HG03066 (cell line): ENCODE data around the gene FREM3.
"Not testable (repeated sequence)": the region's sequence is repeated elsewhere in the genome, so short reads cannot be mapped to it uniquely, and the experiment has no call there.

Experiments
- ATAC-seq: cut with Tn5 transposase; IDR thresholded peaks from one replicate; pipeline ENCODE4 v1.9.1; 2021; ENCODE audit warnings: low read depth; ENCODE audit not compliant: unreplicated experiment

Gene FREM3

DNA sequence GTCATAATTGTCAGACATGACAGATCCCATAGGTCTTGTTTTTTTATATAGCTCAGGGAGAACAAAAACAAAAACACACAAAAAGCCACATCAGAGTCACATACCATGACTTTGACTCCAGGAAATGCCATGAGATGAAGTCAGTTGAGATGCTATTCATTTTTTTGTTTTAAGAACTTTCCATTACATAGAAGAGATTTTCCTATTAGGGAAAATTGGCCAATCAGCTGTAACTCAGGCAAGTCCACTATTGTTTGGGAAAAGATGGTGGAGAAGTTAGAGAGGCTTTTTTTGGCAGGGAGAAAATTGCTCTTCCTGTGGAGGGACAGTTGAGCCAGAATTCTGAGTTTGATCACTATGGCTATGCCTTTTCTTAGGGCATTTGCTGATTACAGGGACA is 114.4 kb downstream of the FREM3 start:
- ATAC-seq: no peak

DNA sequence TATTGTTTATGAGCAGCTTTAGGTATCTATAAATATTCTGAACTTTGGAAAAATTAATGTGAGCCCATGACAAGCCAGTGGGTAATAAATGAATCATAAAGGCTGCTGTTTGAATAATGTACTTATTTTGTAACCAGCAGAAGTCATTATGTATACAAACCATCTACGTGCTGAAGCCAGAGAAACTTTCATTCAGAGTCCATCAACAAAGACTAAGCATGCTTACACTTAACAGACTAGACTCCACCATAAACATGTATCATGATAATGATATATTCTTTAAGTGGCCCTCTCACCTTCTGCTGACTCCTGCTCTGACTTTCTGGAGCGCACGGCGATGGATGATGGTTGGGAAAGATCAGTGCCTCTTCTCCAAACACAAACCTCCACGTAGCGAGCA is 114.9 kb downstream of the FREM3 start:
- ATAC-seq: no peak

DNA sequence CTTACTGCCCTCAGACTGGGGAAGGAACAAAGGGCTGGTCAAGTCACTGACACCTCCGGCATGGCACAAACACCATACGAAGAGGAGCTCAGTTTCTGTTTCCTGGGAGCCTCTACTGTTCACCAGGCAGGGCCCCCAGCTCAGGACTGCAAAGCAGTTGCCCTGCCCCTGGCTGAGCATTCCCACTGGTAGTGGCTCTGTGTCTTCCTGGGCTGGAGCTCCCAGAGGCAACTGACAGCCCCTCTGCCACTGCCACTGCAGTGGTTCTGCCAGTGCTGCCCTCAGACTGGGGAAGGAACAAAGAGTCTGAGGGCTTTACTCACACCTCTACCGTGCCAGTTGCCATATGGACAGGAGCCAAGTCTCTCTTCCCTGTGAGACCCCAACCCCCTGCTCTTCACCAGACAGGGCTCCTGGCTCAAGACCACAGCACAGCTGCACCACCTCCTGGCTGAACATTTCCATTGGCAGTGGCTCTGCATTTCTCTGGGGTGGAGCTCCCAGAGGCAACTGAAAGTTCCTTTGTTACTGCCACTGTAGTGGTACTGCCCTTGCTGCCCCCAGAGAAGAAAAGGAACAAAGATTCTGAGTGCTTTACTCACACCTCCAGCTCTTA is 119.0 kb downstream of the FREM3 start:
- no peak for ATAC-seq

DNA sequence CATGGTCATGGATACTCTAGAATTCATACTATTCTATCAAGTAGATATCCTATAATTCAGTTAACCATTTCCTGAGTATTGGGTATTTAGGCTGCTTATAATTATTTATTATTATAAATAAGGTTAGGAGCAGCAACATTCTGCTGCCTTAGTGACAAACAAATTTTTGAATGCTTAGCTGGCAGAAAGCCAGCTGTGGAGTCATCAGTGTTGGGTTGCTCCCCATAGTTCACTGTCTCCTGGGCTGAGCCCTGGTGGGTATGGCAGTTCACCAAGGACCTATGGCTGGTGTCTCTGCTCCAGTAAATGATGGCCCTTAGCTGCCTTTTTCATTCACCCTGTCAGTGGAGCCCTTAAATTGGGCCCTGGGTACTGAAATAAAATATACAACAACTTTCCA is 125.1 kb downstream of the FREM3 start:
- no peak for ATAC-seq

DNA sequence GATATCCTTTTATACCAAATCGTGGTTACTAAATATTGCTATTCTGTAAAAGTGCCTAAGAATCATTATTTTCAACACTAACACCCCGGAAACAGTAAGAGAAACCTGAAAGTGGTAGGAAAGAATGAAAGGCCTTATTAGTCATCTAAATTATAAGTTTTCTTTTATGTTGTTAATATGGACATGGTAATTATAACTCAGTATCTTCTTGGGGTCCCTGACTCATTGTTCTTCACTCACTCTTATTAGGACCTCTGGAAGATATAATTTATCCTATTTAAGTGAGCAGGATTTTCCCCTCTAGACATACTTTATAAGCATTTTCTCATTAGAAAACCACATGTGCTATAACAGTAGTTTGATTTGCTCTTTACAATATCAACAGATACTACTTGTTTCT is 136.0 kb downstream of the FREM3 start:
- no peak for ATAC-seq

DNA sequence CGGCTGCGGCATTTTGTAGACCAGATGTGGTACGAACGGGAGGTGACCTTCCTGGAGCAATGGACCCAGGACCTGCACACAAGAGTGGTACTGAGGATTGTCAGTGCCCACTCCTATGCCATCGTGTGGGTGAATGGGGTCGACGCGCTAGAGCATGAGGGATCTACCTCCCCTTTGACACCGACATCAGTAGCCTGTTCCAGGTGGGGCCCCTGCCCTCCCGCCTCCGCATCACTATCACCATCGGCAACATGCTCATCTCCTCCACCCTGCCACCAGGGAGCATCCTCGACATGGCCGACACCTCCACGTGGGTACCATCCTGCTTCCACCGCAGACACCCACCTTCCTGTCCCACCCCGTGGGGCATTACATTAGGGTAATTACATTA is 140.7 kb downstream of the FREM3 start:
- no peak for ATAC-seq

DNA sequence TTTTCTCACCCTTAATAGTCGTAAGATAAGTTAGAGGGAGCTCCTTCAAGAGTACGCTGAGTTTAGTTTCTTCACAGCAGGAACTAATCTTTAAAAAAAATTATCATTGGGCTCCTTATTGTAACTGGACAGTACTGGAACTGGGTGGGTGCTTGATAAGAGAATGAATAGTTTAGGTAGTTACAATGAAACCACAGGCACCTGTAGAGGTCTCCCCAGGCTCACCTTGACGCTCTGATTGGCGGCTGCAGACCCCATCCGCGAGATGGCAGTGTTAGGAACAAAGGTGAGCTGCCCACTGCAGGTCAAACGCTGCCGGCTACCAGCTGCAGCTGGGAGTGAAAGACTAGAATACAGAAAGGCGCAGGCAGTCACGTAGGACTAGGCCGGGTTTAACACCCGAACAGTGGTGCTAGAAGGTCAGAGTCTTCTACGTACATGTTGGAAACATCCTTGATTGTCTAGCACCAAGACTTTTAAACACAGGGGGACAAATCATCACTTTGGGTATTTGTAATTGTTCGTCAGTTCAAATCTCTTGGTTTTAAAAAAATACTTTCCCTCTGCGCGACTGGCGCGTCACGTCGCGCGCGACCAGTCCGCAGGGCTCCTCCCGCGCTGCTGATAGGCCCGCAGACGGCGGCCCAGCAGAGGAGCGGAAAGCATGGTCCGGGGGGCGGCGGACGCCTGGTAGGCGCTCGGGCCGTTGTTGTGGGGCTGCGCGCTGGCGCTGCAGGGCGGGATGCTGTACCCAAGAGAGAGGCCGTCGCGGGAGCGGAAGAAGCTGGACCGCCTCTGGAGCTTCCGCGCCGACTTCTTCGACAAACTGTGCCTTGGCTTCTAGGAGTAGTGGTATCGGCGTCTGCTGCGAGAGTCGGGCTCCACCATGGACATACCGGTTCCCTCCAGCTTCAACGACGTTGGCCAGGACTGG is 141.4 kb downstream of the FREM3 start:
- peak; percentile 82 for ATAC-seq

DNA sequence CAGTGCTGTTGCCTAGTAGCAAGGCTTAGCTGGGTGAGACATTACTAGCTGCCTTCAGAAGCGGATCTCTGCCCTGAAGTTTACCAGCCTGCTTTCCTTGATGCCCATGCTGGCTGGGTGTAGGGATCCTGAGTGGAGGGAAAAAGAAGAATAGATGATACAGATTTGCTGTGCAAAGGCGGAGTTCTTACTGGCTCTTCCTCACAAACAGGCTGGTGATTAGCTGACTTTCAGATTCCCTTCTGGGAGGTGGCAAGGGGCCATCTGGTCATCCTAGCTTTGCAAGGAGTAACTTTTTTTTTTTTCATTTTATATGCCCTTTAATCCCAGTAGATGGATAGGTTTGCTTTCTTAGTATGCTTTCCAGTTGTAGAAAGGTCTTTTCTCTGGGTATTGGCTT is 142.2 kb downstream of the FREM3 start:
- ATAC-seq: no peak

DNA sequence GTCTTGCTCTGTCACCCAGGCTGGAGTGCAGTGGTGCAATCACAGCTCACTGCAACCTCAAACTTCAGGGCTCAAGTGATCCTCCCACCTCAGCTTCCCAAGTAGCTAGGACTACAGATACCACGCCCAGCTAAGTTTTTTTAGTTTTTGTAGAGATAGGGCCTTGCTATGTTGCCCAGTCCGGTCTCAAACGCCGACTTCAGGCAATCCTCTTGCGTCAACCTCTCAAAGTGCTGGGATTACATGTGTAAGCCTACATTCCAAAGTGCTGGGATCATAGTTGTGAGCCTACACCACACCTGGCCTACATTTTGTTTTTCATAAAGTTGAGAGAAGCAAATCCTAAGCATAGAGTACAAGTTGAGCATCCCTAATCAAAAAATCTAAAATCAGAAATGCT is 144.8 kb downstream of the FREM3 start:
- ATAC-seq: no peak

DNA sequence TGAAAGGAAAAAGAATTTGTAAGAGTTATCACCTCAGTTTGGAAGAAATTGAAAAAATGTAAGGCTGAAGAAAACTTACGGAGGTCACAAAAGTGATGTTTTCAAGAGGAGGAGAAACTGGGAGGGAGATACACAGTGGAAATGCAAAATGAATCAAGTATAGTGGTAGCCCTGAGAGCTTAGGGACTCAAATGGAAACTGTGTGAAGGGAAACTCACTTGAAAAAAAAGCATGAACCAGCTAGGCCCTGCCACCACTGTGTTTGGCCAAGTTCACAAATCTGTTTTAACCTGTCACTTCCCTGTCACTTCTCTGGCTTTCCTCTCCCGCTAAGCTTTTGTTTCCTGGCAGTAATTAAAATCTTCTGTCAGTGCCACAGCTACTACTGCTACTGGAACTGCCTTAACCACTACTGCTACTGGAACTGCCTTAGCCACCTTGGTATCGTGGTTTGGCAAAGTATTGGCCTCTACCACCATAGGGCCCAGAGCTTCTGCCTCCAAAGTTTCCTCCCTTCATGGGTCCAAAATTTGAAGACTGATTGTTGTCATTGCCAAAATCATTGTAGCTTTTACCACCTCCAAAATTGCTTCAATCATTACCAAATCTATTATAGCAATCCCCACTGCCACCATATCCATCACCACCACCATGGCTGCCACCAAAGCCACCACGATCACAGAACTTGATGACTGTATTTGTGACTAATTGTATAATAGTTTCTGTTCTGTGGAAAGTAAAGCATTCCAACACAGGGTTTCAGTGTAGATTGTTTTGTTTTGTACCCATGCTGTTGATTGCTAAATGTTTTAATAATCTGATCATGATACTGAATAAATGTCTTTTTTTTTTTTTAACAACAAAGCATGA is 145.5 kb downstream of the FREM3 start:
- ATAC-seq: peak; percentile 63

DNA sequence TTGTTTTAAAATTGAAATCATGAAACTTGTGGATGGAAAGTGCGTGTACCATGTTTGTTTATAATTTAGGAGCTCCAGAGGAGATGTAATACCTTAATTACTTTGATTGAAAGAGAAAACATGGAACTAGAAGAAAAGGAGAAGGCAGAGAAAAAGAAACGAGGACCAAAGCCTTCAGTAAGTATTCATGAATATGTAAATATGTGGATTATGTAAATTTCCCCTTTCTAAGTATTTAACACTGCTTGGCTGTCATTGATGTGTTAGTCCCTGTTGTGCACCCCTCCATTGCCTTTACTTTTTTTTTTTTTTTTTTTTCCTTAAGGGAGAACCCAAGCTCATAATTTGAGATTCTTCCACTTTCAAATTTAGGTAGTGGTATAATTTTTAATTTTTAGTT is 150.5 kb downstream of the FREM3 start:
- no peak for ATAC-seq

DNA sequence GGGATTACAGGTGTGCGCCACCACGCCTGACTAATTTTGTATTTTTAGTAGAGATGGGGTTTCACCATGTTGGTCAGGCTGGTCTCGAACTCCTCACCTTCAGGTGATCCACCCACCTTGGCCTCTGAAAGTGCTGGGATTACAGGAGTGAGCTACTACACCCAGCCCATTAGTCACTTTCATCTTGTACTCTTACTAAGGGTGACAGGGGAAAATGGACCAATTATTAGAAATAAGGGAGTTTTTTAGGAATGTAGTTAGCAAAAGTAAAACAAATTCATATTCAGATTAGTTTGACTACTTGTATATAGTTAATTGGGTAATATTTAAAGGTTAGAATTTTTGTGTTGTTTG is 160.8 kb downstream of the FREM3 start:
- no peak for ATAC-seq

DNA sequence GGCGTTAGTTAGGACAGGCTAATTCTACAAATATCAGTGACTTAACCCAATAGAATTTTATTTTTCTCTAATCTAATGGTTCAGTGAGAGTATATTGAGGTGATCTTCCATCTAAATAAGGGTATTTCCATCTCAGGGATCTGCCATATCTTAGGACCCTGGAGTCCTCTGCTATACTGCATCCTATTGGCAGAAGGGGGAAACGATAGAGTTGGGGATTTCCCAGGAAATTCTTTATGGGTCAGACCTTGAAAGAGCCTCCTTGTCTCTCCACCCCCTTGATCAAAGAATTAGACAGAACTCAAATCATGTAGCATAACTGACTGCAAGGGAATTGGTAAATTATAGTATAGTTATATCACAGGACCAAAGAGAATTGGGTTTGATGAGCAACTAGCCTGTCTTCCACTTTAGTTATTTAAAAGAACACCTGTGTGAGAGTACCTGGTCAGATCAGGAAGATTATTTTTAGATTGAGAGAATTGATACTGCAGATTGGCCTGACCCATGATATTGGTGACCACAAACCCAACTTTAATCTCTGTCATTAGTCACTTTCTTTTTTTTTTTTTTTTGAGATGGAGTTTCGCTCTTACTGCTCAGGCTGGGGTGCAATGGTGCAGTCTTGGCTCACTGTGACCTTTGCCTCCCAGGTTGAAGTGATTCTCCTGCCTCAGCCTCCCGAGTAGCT is 161.4 kb downstream of the FREM3 start:
- no peak for ATAC-seq

DNA sequence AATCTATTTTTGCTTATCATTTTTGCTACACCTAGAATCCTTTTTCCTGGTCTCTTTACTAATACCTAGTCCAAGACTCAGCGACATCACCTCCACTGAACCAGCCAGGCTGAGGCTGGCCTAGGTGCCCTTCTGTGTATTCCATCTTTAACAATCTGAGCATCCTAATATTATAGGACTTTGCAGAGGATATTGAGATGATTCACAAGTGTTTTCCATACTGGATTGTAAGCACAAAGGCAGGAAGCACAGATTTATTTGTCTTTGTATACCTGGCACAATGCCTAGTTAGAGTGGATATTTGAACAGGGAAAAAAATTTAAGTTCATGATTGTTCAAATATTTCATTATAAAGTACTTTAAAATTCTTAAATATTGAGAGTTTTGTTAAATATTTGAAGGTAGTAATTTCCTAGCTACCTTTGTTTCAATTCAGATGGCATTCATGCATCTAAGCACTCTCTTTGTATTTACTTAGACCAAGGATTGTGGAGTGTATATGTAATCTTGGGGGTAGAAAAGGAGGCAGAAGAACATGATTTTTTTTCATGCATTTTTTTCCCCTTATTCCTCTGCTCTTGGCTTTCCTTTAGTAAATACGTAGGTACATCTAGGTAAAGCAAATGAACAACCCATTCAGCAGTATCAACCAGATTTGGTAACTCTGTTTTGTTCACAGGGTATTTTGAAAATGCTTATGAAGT is 168.5 kb downstream of the FREM3 start:
- no peak for ATAC-seq

DNA sequence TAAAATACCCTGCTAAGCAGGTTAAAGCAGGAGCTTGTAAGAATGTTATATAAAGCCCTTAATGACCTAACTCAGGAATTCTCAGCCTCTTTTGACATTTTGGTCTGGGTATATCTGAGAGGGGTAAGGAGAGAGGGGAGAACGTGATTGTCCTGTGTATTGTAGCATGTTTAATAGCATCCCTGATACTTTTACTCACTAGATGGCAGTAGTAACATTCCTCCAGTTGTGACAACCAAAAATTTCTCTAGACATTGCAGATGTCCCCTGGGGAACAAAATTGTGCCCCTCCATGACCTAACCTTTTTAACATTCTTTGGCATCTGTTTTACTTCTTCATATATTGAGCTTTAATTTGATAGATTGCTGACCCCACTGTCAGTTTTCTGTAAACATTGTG is 169.1 kb downstream of the FREM3 start:
- ATAC-seq: no peak

DNA sequence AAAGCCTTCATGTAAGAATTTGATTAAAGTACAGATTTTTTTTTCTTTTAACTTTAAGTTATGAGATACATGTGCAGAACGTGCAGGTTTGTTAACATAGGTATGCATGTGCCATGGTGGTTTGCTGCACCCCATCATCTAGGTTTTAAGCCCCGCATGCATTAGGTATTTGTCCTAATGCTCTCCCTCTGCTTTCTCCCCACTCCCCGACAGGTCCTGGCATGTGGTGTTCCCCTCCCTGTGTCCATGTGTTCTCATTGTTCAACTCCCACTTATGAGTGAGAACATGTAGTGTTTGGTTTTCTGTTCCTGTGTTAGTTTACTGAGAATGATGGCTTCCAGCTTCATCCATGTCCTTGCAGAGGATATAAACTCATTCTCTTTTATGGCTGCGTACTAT is 172.4 kb downstream of the FREM3 start:
- not testable (repeated sequence) for ATAC-seq
